Skeletal muscle tissue (tissue), 5 donors: Measurements from ENCODE around the gene CASP6. TPM values are rescaled to one million over a fixed set of nuclear protein-coding genes. Genes with fewer than 3 reads are reported as not detected.

ENCODE experiments used
- H3K27ac ChIP-seq: one replicate; pipeline ENCODE4 v1.7.0; 2013; ENCODE audit warnings: mild to moderate bottlenecking, low read depth, low read length, inconsistent platforms
- H3K27me3 ChIP-seq, 3 donors: one replicate each; pipeline ENCODE4 v1.7.0; 2013; ENCODE audit warnings: low read length in 3 of 3; ENCODE audit not compliant: control insufficient read depth in 3 of 3, insufficient read depth in 3 of 3
- H3K36me3 ChIP-seq, 3 donors: one replicate each; pipeline ENCODE4 v1.7.0; 2013; ENCODE audit warnings: low read length in 3 of 3; ENCODE audit not compliant: control insufficient read depth in 3 of 3, insufficient read depth in 3 of 3
- H3K4me1 ChIP-seq, 3 donors: one replicate each; pipeline ENCODE4 v1.7.0; 2013; ENCODE audit warnings: low read length in 3 of 3, mild to moderate bottlenecking in 3 of 3; ENCODE audit not compliant: control insufficient read depth in 3 of 3, insufficient read depth in 3 of 3
- H3K4me3 ChIP-seq, 3 donors: one replicate each; pipeline ENCODE4 v1.7.0; 2013; ENCODE audit warnings: low read length in 3 of 3
- H3K9ac ChIP-seq, 3 donors: one replicate each; pipeline ENCODE4 v1.7.0; 2013; ENCODE audit warnings: low read length in 3 of 3, mild to moderate bottlenecking in 3 of 3, moderate library complexity in 2 of 3, low read depth in 1 of 3
- H3K9me3 ChIP-seq, 3 donors: one replicate each; pipeline ENCODE4 v1.7.0; 2013; ENCODE audit warnings: low read length in 3 of 3; ENCODE audit not compliant: control insufficient read depth in 3 of 3
- small RNA-seq: library from RNA; depleted of rRNA; stranded (forward); fragments of <200 nt; gene quantifications from one replicate; pipeline ENCODE3, GENCODE V24; 2014
- total RNA-seq: library from RNA; depleted of rRNA; stranded (reverse); fragments of >200 nt; gene quantifications from one replicate; pipeline ENCODE4 v1.2.3, GENCODE V29; 2014
- donor health status: Osteomylitis.

The CASP6 gene
- total RNA-seq, 1 donor from 2014 or later: 14.6 TPM

DNA sequence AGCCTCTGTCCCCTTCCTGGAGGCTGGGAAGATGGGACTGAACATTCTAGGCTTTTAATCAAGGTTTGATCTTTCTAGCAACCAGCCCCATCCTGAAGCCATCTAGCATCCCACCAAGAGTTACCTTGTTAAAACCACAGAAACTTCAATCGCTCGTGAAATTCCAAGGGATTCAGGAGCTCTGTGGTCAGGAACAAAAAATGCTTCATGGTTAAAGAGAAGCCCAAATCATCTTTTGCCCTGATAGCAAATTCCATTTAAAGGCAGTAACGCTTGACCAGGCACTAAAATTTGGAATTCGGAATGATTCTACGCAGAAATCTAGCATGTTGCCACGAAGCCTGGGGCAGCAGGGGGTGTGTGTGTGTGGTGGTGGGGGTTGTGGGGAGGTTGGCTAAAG is 47.8 kb downstream of the CASP6 start:
- no peak overlapping the region for H3K4me3 ChIP-seq
- no peaks in the 10 kb centered on the region for H3K4me1 ChIP-seq
- no peak overlapping the region for H3K9ac ChIP-seq
- no peaks in the 10 kb centered on the region for H3K36me3 ChIP-seq
- H3K27me3 ChIP-seq: no peaks in the 10 kb centered on the region
- H3K9me3 ChIP-seq: no peaks in the 10 kb centered on the region
- H3K27ac ChIP-seq: no peak overlapping the region

DNA sequence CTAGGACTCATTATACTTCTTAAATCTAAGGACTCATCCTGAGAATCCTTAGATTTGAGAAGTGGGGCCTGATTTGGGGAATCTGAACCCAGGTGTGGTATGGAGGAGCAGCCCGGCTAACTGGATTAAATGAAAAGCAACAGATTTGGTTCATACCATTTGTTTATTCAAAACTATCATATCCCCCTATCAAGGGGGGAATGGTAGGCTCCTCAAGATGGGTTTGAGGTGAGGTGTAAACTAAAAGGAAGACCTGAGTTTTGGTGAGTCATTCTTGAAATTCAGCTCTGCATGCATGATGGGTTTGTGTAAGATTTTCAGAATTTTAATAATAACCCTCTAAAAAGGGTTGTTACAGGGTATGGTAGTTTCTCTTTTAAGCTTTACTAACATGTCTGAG is 53.4 kb downstream of the CASP6 start:
- no peaks in the 10 kb centered on the region for H3K4me1 ChIP-seq
- H3K27ac ChIP-seq: no peak overlapping the region
- no peaks in the 10 kb centered on the region for H3K27me3 ChIP-seq
- no peak overlapping the region for H3K4me3 ChIP-seq
- no peaks in the 10 kb centered on the region for H3K36me3 ChIP-seq
- H3K9me3 ChIP-seq: no peaks in the 10 kb centered on the region
- no peak overlapping the region for H3K9ac ChIP-seq

DNA sequence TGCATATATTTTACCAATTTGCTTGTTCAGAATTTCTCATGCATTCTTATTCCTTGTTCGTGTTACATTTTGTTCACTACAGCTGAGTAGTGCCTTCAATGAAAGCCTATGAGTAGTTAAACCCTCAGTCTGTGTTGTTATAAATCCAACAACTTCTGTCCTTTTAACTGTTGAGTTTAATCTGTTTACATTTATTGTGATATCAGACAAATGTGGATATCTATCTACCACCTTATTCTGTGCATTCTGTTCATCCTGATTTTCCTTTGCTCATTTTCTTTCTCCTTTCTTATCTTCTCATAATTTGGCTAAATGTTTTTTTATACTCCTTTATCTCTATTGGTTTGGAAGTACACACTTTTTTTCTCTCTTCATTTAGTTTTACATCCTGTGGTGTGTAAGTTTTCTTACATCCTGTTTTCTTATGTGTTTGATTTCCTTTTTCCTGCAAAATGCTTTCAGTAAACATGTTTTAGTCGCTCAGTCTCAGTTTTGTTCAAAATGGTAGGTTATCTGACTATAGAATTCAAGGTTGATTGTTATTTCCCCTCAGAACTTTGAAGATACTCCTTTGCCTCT is 54.2 kb downstream of the CASP6 start:
- H3K27me3 ChIP-seq: no peaks in the 10 kb centered on the region
- no peak overlapping the region for H3K27ac ChIP-seq
- H3K36me3 ChIP-seq: no peaks in the 10 kb centered on the region
- no peaks in the 10 kb centered on the region for H3K4me1 ChIP-seq
- no peak overlapping the region for H3K4me3 ChIP-seq
- H3K9ac ChIP-seq: no peak overlapping the region
- H3K9me3 ChIP-seq: no peaks in the 10 kb centered on the region

DNA sequence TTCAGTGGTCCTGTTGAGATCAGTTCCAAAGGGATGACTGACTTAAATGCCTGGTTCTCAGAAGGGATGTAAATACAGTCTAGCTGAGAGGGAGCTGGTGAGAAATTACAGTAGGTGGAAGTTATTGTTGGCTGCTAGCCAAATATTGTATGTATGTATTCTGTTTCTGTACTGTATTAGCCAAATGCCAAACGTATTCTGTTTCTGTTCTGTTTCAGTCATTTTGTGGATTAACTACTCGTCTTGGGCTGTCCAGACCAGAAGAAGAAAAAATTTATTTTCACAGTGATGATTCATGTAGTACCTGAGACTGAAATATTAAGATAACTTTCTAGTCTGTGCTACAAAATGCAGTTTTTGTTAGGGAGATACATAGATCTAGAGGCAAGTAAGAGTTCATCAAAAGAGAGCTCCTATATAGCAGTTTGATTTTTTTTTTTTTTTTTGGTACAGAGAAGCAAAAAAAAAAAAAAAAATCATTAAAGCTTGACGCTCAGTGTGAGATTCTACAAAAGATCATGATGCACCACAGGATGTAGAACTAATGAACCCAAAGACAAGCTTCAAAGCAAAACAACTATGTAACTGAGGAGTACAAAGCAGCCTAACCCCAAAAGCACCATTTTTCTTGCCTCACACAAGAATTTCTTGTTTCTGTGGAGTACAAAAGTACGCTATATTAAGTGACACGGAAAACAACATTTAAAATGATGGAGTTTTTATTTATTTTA is 54.8 kb downstream of the CASP6 start:
- Histone ChIP-seq H3K4me3 (no peak overlapping the region), H3K9me3 (no peaks in the 10 kb centered on the region), H3K27ac (no peak overlapping the region), H3K4me1 (no peaks in the 10 kb centered on the region), H3K36me3 (no peaks in the 10 kb centered on the region), H3K9ac (no peak overlapping the region), H3K27me3 (no peaks in the 10 kb centered on the region)

DNA sequence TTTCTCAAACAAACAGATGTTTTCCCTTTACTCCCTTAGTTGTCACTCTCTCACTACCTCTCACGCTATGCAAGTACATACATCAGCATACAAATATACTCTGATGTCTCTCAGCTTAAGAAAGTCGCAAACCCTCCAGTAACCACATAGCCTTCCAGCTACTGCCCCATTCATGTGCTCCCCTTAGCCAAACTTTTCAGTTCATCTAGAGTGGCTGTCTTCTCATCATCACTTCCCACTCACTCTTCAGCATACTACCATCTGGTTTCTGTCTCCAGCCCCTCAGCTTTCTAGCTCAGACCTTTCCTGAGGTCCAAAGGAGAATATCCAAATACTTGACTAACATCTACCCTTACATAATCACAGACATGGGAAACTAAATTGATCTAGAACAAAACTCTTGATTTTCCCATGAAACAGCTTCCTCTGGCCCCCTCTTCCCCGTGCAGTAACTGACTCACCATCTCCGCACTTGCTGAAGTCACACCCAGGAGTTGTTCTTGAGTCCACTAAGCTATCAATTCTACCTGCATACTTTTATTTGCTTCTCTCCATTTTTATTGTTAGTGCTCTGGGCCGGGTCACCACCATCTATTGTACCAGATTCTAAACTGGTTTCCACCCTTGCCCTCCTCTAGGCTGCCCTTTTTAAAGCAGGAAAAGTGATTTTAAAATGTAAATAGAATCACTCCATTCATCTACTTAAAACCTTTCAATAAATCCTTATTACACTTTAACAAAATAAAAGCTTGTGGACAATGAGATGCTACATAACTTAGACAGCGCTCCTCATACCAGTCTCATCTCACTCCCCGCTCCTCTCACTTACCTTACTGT is 57.2 kb downstream of the CASP6 start:
- Histone ChIP-seq H3K4me3 (no peak overlapping the region), H3K36me3 (no peaks in the 10 kb centered on the region), H3K27me3 (no peaks in the 10 kb centered on the region), H3K9me3 (no peaks in the 10 kb centered on the region), H3K27ac (no peak overlapping the region), H3K4me1 (no peaks in the 10 kb centered on the region), H3K9ac (no peak overlapping the region)

DNA sequence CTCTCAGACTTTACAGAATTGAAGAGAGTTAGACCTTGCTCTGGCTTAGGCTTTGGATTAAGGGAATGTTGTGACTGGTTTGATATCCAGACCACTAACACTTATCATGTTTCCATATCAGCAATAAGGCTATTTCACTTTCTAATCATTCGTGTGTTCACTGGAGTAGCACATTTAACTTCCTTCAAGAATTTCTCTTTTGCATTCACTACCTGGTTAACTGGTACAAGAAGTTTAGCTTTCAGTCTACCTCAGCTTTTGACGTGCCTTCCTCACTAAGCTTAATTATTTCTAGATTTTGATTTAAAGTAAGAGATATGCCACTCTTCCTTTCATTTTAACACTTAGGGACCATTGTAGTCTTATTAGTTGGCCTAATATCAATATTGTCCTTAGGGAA is 62.6 kb downstream of the CASP6 start:
- peaks cover 0 to 3% (median 0%) of the 10 kb centered on the region in 3 donors for H3K9me3 ChIP-seq
- H3K4me1 ChIP-seq: no peaks in the 10 kb centered on the region
- H3K9ac ChIP-seq: no peak overlapping the region
- H3K27me3 ChIP-seq: no peaks in the 10 kb centered on the region
- no peak overlapping the region for H3K4me3 ChIP-seq
- H3K27ac ChIP-seq: no peak overlapping the region
- no peaks in the 10 kb centered on the region for H3K36me3 ChIP-seq

Small RNAs within 50 kb of the gene (small RNA-seq; reads per million reads assigned to genes)
- gene HIGD1AP14: not detected

Other genes starting within 250 kb of the CASP6 start
- 5.7 TPM for gene MCUB, start 143.2 kb downstream of the CASP6 start, total RNA-seq
- gene PLA2G12A, start 26.6 kb upstream of the CASP6 start, total RNA-seq: 5.2 TPM
- 5.7 TPM for gene CFI, start 98.6 kb upstream of the CASP6 start, total RNA-seq
- 4.7 TPM for gene GAR1, start 112.3 kb upstream of the CASP6 start, total RNA-seq
- gene RRH, start 124.5 kb upstream of the CASP6 start, total RNA-seq: under 0.01 TPM
- gene LRIT3, start 144.7 kb upstream of the CASP6 start, total RNA-seq: under 0.01 TPM
- gene EGF, start 209.4 kb upstream of the CASP6 start, total RNA-seq: 24.5 TPM